Stimulated activated CD8-positive, alpha-beta memory T cell treated with anti-CD3 and anti-CD28 coated beads, Interleukin-15, amount 100 ng/mL, for 24 hours (primary cell): ENCODE results near the gene KRTAP6-2.

Experiments used
- DNase-seq: peaks from one replicate; pipeline ENCODE4 v3.0.0-alpha.2; 2020; ENCODE audit warnings: low read depth

The KRTAP6-2 gene

GRCh38 chr21:30567617-30568016, 31.1 kb downstream of the KRTAP6-2 start:
- DNase-seq, result no peak

- no peak for DNase-seq
These were observed 35.1 kb downstream of the KRTAP6-2 start for GRCh38 chr21:30563630-30564029.

- no peak for DNase-seq
These were observed 35.6 kb downstream of the KRTAP6-2 start for GRCh38 chr21:30563072-30563471.

- DNase-seq, result no peak
These were observed 36.7 kb downstream of the KRTAP6-2 start for GRCh38 chr21:30561957-30562356.

- no peak for DNase-seq
These were observed 37.3 kb downstream of the KRTAP6-2 start, which contains the start of gene KRTAP19-7 for GRCh38 chr21:30561264-30561895. TSS of gene KRTAP19-7 (minus strand) at chr21:30561314. CDS start at chr21:30561289, 25 bp downstream.

GRCh38 chr21:30555095-30555494, 43.6 kb downstream of the KRTAP6-2 start:
- DNase-seq, result no peak

- DNase-seq, result no peak
These were observed 45.9 kb downstream of the KRTAP6-2 start for GRCh38 chr21:30552782-30553181.
